ENCODE measurements around the gene LRMDA. TPM values are rescaled to one million over a fixed set of nuclear protein-coding genes. Genes with fewer than 3 reads are reported as not detected.

Gene LRMDA
- total and polyA plus RNA-seq, 2 donors from 2014 or later = 23.2 to 48.6 TPM

DNA sequence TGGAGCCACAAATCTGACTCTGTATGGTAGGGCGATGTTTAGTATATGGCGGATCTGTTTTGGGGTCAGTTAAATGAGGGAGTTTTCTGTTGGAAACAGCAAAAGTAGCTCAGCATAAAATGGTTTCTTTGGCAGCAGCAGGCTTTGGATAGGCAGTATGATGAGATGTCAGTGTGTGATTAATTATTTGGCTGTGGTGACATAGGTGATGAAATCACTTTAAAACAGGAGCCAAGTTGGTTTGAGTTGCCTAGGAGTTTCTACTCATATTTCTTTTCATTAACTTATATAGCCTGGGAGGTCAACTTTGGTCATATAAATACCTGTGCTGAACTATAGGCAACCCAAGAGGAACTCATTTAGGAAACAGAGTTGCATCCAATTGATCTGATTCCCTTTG lies 291.2 kb downstream of the LRMDA start:
- Histone ChIP-seq H3K9ac (ENCODE audit: low read length in 3 of 3) (no peak overlapping the region), H3K36me3 (ENCODE audit: control insufficient read depth in 2 of 3, insufficient read depth in 3 of 3, low read length in 3 of 3) (no peaks in the 10 kb centered on the region), H3K4me3 (ENCODE audit: low read length in 3 of 3) (no peak overlapping the region), H3K27ac (ENCODE audit: low read depth in 2 of 2, low read length in 2 of 2) (no peak overlapping the region), H3K27me3 (ENCODE audit: control insufficient read depth, insufficient read depth, low read length) (no peaks in the 10 kb centered on the region), H3K9me3 (ENCODE audit: control insufficient read depth in 2 of 3, insufficient read depth in 1 of 3, low read length in 3 of 3) (no peaks in the 10 kb centered on the region), H3K4me1 (ENCODE audit: control insufficient read depth in 2 of 3, insufficient read depth in 2 of 3, low read depth in 1 of 3, low read length in 3 of 3) (peaks cover 0 to 19% (median 13%) of the 10 kb centered on the region in 3 donors)
- DNase-seq (no peak), FAIRE-seq (no peak)
- intact Hi-C loops (cut with DNase I) = no loop called here
- TF ChIP-seq, protein P1, sequence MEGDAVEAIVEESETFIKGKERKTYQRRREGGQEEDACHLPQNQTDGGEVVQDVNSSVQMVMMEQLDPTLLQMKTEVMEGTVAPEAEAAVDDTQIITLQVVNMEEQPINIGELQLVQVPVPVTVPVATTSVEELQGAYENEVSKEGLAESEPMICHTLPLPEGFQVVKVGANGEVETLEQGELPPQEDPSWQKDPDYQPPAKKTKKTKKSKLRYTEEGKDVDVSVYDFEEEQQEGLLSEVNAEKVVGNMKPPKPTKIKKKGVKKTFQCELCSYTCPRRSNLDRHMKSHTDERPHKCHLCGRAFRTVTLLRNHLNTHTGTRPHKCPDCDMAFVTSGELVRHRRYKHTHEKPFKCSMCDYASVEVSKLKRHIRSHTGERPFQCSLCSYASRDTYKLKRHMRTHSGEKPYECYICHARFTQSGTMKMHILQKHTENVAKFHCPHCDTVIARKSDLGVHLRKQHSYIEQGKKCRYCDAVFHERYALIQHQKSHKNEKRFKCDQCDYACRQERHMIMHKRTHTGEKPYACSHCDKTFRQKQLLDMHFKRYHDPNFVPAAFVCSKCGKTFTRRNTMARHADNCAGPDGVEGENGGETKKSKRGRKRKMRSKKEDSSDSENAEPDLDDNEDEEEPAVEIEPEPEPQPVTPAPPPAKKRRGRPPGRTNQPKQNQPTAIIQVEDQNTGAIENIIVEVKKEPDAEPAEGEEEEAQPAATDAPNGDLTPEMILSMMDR (IDR thresholded peaks at IDR 0.05; ENCODE audit: borderline replicate concordance, extremely low read depth, insufficient read depth) = no peak

DNA sequence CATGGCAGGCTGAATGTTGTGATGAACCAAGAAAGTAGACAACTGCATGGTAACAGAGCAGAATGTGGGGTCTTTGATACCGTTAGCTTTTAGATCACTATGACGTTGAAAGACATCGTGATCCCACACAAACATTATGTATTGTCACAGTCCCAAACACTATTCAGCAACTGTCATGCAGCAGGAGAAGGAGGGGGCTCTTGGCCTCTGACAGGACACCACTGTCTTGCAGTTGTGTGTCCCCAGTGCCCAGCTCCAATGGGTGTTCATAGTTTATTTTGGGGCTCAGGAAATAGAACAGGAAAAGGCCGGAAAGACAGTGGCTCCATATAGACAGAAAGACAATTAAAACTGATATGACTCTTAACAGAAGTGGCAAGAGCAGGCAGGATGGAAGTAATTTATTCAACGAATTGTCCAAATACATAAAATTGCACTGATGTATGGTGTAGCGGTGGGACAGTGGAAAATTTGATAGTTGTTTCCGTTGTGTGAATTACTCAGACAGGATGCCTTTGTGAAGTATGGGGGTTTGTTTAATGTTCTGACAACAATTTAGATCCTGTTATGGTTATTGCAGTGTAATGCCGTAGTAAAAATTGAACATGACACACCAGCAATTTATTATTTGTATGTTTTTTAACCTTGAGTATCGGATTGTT lies 292.0 kb downstream of the LRMDA start:
- H3K4me1 ChIP-seq (ENCODE audit: control insufficient read depth in 2 of 3, insufficient read depth in 2 of 3, low read depth in 1 of 3, low read length in 3 of 3) = peaks cover 0 to 19% (median 13%) of the 10 kb centered on the region in 3 donors
- H3K9me3 ChIP-seq (ENCODE audit: control insufficient read depth in 2 of 3, insufficient read depth in 1 of 3, low read length in 3 of 3) = no peaks in the 10 kb centered on the region
- TF ChIP-seq, protein P1 (IDR thresholded peaks at IDR 0.05; ENCODE audit: borderline replicate concordance, extremely low read depth, insufficient read depth) = no peak
- H3K27ac ChIP-seq (ENCODE audit: low read depth in 2 of 2, low read length in 2 of 2) = no peak overlapping the region
- H3K9ac ChIP-seq (ENCODE audit: low read length in 3 of 3) = no peak overlapping the region
- FAIRE-seq (no peak), DNase-seq (peak in 2 of 5 donors; percentile 22 to 50)
- H3K4me3 ChIP-seq (ENCODE audit: low read length in 3 of 3) = no peak overlapping the region
- no peaks in the 10 kb centered on the region for H3K36me3 ChIP-seq (ENCODE audit: control insufficient read depth in 2 of 3, insufficient read depth in 3 of 3, low read length in 3 of 3)
- intact Hi-C loops (cut with DNase I) = no loop called here
- no peaks in the 10 kb centered on the region for H3K27me3 ChIP-seq (ENCODE audit: control insufficient read depth, insufficient read depth, low read length)

DNA sequence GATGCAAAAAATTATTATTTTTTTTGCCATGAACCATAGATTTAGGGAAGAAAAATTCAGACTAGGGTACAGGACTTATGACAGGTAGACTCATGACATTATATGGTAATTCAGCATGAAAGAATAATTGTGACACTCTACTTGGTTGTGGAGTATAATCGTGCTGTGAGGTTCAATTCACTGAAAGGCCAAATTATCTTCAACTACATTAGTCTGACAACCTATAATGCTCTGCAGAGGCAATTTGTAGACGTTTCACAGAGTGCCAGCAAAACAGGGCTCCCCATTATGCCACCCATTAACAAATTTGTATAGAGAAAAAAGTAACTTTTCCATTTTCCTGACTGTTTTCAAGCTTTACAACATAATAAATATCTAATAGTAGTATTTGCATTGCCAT lies 292.6 kb downstream of the LRMDA start:
- H3K9ac ChIP-seq (ENCODE audit: low read length in 3 of 3) = no peak overlapping the region
- H3K4me3 ChIP-seq (ENCODE audit: low read length in 3 of 3) = no peak overlapping the region
- FAIRE-seq (no peak), DNase-seq (no peak)
- no peaks in the 10 kb centered on the region for H3K27me3 ChIP-seq (ENCODE audit: control insufficient read depth, insufficient read depth, low read length)
- H3K9me3 ChIP-seq (ENCODE audit: control insufficient read depth in 2 of 3, insufficient read depth in 1 of 3, low read length in 3 of 3) = no peaks in the 10 kb centered on the region
- TF ChIP-seq, protein P1 (IDR thresholded peaks at IDR 0.05; ENCODE audit: borderline replicate concordance, extremely low read depth, insufficient read depth) = no peak
- no peaks in the 10 kb centered on the region for H3K36me3 ChIP-seq (ENCODE audit: control insufficient read depth in 2 of 3, insufficient read depth in 3 of 3, low read length in 3 of 3)
- intact Hi-C loops (cut with DNase I) = no loop called here
- H3K27ac ChIP-seq (ENCODE audit: low read depth in 2 of 2, low read length in 2 of 2) = no peak overlapping the region
- peaks cover 0 to 14% (median 13%) of the 10 kb centered on the region in 3 donors for H3K4me1 ChIP-seq (ENCODE audit: control insufficient read depth in 2 of 3, insufficient read depth in 2 of 3, low read depth in 1 of 3, low read length in 3 of 3)
